Mesendoderm (in vitro differentiated cells): Measurements from ENCODE around the gene CD99.

Experiments
- DNase-seq: peaks from one replicate; pipeline ENCODE4 v3.0.0; 2013
- H2AK5ac ChIP-seq: 2 replicates; pipeline ENCODE4 v1.6.1; 2013; ENCODE audit warnings: low read length, inconsistent platforms
- H2BK120ac ChIP-seq: 2 replicates; pipeline ENCODE4 v1.6.1; 2013; ENCODE audit warnings: low read depth, mild to moderate bottlenecking, low read length, moderate library complexity, mixed read lengths
- H2BK15ac ChIP-seq: replicated peaks from 2 replicates; pipeline ENCODE4 v1.6.1; 2013; ENCODE audit warnings: low read depth, mild to moderate bottlenecking, moderate library complexity
- H2BK5ac ChIP-seq: 2 replicates; pipeline ENCODE4 v1.6.1; 2013; ENCODE audit warnings: low read length, inconsistent platforms
- H3K18ac ChIP-seq: 2 replicates; pipeline ENCODE4 v1.6.1; 2013; ENCODE audit warnings: mild to moderate bottlenecking, low read length, mixed read lengths
- H3K23ac ChIP-seq: one replicate; pipeline ENCODE4 v1.6.1; 2013; ENCODE audit warnings: low read length
- H3K27ac ChIP-seq: 2 replicates; pipeline ENCODE4 v1.5.1; 2013; ENCODE audit warnings: low read depth, mild to moderate bottlenecking, inconsistent platforms, low read length, moderate library complexity
- H3K27me3 ChIP-seq: 2 replicates; pipeline ENCODE4 v1.6.1; 2013; ENCODE audit warnings: low read length, control low read depth, mild to moderate bottlenecking, inconsistent platforms; ENCODE audit not compliant: insufficient read depth, poor library complexity
- H3K36me3 ChIP-seq: 2 replicates; pipeline ENCODE4 v1.6.1; 2013; ENCODE audit warnings: low read length, inconsistent platforms; ENCODE audit not compliant: control insufficient read depth, insufficient read depth
- H3K4ac ChIP-seq: one replicate; pipeline ENCODE4 v1.6.1; 2013; ENCODE audit warnings: low read depth, mild to moderate bottlenecking, low read length, moderate library complexity
- H3K4me1 ChIP-seq: 2 replicates; pipeline ENCODE4 v1.6.1; 2013; ENCODE audit warnings: low read depth, low read length, inconsistent platforms; ENCODE audit not compliant: control insufficient read depth
- H3K4me2 ChIP-seq: 2 replicates; pipeline ENCODE4 v1.6.1; 2013; ENCODE audit warnings: low read length
- H3K4me3 ChIP-seq: 2 replicates; pipeline ENCODE4 v1.5.1; 2013; ENCODE audit warnings: mild to moderate bottlenecking, low read length
- H3K56ac ChIP-seq: one replicate; pipeline ENCODE4 v1.6.1; 2013; ENCODE audit warnings: low read length
- H3K79me1 ChIP-seq: 2 replicates; pipeline ENCODE4 v1.6.1; 2013; ENCODE audit warnings: low read length, inconsistent platforms
- H3K79me2 ChIP-seq: 2 replicates; pipeline ENCODE4 v1.6.1; 2013; ENCODE audit warnings: mild to moderate bottlenecking, low read length; ENCODE audit not compliant: control insufficient read depth, insufficient read depth
- H3K9ac ChIP-seq: 2 replicates; pipeline ENCODE4 v1.6.1; 2013; ENCODE audit warnings: low read length, inconsistent platforms
- H4K5ac ChIP-seq: one replicate; pipeline ENCODE4 v1.6.1; 2013; ENCODE audit warnings: low read length
- H4K8ac ChIP-seq: one replicate; pipeline ENCODE4 v1.6.1; 2013; ENCODE audit warnings: low read depth, mild to moderate bottlenecking, control low read depth, low read length, moderate library complexity
- WGBS: extraction: QIAGEN DNeasy Blood & Tissue Kit; methylation state at CpG from one replicate; pipeline ENCODE4 v1.1.7; 2013; ENCODE audit warnings: low lambda C conversion rate, missing lambda C conversion rate; ENCODE audit not compliant: insufficient coverage; ENCODE audit errors: extremely low coverage; 5-methylcytosine and 5-hydroxymethylcytosine counted together

The CD99 gene

DNA sequence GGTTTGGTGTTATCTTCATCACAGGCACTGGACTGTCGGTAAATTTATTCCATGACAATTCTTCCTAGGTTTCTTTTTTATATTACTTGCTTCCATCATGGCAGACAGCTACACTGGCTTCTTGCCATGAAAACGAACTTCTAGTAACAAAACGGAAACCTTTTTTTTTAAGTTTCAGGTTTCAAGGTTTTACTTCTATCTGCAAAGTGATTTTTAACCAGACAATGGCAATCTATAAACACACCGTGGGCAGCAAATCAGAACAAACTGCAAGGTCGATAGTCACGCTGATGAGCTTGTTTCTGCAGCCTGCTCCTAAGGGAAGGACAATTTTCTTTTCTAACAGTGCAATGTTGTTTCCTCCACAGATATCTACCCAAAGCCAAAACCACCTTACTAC is 90.6 kb downstream of the CD99 start:
- H3K4me3 ChIP-seq = no peak overlapping the region
- no peaks in the 10 kb centered on the region for H3K79me2 ChIP-seq
- peak overlapping the region; percentile 57 for H3K27ac ChIP-seq
- no peak overlapping the region for H3K4me2 ChIP-seq
- H3K9ac ChIP-seq = no peak overlapping the region
- H3K79me1 ChIP-seq = no peaks in the 10 kb centered on the region
- H3K23ac ChIP-seq = no peak overlapping the region
- no peak overlapping the region for H4K8ac ChIP-seq
- H2BK15ac ChIP-seq = no peak overlapping the region
- DNase-seq = no peak
- no peak overlapping the region for H4K5ac ChIP-seq
- H3K36me3 ChIP-seq = no peaks in the 10 kb centered on the region
- WGBS = no CpG with 5 or more reads among the region's 6 CpGs
- peak overlapping the region; percentile 61 for H2BK120ac ChIP-seq
- H3K4ac ChIP-seq = no peak overlapping the region
- no peak overlapping the region for H2AK5ac ChIP-seq
- H3K4me1 ChIP-seq = peaks cover 2% of the 10 kb centered on the region
- H3K27me3 ChIP-seq = no peaks in the 10 kb centered on the region
- H3K56ac ChIP-seq = peak overlapping the region; percentile 76
- peak overlapping the region; percentile 47 for H3K18ac ChIP-seq
- peak overlapping the region; percentile 63 for H2BK5ac ChIP-seq

DNA sequence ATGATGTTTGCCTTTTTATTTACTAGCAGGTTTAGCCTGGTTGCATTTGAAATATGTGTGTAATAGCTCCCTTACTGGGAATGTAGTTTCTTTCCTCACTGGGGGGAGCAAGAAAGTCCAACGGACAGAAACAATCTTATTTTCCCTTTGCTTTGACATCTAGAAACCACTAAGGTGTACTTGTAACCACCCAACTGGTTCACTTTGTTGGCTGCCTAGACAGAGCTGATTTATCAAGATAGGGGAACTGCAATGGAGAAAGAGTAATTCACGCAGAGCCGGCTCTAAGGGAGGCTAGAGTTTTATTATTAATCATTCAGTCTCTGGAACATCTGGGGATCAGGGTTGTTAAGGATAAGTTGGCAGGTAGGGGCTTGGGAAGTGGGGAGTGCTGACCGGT is 91.1 kb downstream of the CD99 start:
- peak overlapping the region; percentile 63 for H2BK5ac ChIP-seq
- H3K4me1 ChIP-seq = peaks cover 2% of the 10 kb centered on the region
- no peaks in the 10 kb centered on the region for H3K36me3 ChIP-seq
- no peak overlapping the region for H3K9ac ChIP-seq
- no peak overlapping the region for H4K8ac ChIP-seq
- peak overlapping the region; percentile 47 for H3K18ac ChIP-seq
- DNase-seq = no peak
- no peaks in the 10 kb centered on the region for H3K79me1 ChIP-seq
- no peak overlapping the region for H2BK15ac ChIP-seq
- H3K56ac ChIP-seq = peak overlapping the region; percentile 76
- H4K5ac ChIP-seq = no peak overlapping the region
- no peak overlapping the region for H3K4ac ChIP-seq
- H2AK5ac ChIP-seq = no peak overlapping the region
- peak overlapping the region; percentile 57 for H3K27ac ChIP-seq
- peak overlapping the region; percentile 61 for H2BK120ac ChIP-seq
- H3K27me3 ChIP-seq = no peaks in the 10 kb centered on the region
- WGBS = no CpG with 5 or more reads among the region's 4 CpGs
- H3K4me2 ChIP-seq = no peak overlapping the region
- H3K23ac ChIP-seq = no peak overlapping the region
- H3K79me2 ChIP-seq = no peaks in the 10 kb centered on the region
- H3K4me3 ChIP-seq = no peak overlapping the region

DNA sequence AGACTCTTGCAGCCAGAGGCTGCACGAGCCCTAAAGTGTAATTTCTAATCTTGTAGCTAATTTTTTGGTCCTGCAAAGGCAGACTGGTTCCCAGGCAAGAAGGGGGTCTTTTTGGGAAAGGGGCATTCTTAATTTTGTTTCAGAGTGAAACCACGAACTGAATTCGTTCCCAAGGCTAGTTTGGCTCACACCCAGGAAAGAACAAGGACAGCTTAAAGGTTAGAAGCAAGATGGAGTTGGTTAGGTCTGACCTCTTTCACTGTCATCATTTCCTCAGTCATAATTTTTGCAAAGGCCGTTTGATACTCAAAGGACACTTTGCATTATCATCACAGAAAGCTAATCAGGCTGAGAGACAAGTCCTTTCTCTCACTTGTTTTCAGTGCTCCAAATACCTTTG is 91.7 kb downstream of the CD99 start:
- H3K4me3 ChIP-seq = no peak overlapping the region
- no peaks in the 10 kb centered on the region for H3K36me3 ChIP-seq
- no peak overlapping the region for H2AK5ac ChIP-seq
- no peak overlapping the region for H3K4me2 ChIP-seq
- no peak overlapping the region for H2BK5ac ChIP-seq
- no peak overlapping the region for H3K27ac ChIP-seq
- peak overlapping the region; percentile 15 for H3K56ac ChIP-seq
- H3K18ac ChIP-seq = no peak overlapping the region
- WGBS = no CpG with 5 or more reads among the region's 4 CpGs
- no peak overlapping the region for H2BK15ac ChIP-seq
- peak overlapping the region; percentile 67 for H2BK120ac ChIP-seq
- H3K9ac ChIP-seq = no peak overlapping the region
- no peak overlapping the region for H4K8ac ChIP-seq
- H3K79me1 ChIP-seq = no peaks in the 10 kb centered on the region
- no peak for DNase-seq
- no peak overlapping the region for H3K23ac ChIP-seq
- no peaks in the 10 kb centered on the region for H3K79me2 ChIP-seq
- H3K27me3 ChIP-seq = no peaks in the 10 kb centered on the region
- H3K4me1 ChIP-seq = peaks cover 2% of the 10 kb centered on the region
- H4K5ac ChIP-seq = no peak overlapping the region
- H3K4ac ChIP-seq = no peak overlapping the region

DNA sequence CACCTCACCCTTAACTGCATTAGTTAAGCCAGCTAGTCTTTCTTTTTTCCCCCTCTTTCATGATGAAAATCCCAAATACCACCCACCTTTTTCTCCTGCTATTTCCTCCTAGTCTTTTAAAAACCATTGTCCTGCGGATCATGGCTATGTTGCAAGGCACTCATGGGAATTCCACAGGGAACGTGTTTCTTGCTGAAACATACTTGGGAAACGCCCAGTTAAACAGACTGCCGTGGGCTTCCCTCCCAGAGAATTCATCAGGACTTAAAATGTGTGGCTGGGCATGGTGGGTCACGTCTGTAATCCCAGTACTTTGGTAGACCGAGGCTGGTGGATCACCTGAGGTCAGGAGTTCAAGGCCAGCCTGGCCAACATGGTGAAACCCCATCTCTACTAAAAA is 92.9 kb downstream of the CD99 start:
- H2BK15ac ChIP-seq = no peak overlapping the region
- no peak overlapping the region for H3K4ac ChIP-seq
- peak overlapping the region; percentile 15 for H3K56ac ChIP-seq
- no peak overlapping the region for H4K8ac ChIP-seq
- no peak overlapping the region for H3K4me2 ChIP-seq
- no peaks in the 10 kb centered on the region for H3K79me2 ChIP-seq
- no CpG with 5 or more reads among the region's 6 CpGs for WGBS
- H2BK5ac ChIP-seq = no peak overlapping the region
- no peak for DNase-seq
- H3K27me3 ChIP-seq = no peaks in the 10 kb centered on the region
- H3K4me3 ChIP-seq = no peak overlapping the region
- no peak overlapping the region for H4K5ac ChIP-seq
- no peak overlapping the region for H3K23ac ChIP-seq
- H2AK5ac ChIP-seq = no peak overlapping the region
- peaks cover 2% of the 10 kb centered on the region for H3K4me1 ChIP-seq
- no peak overlapping the region for H3K9ac ChIP-seq
- H2BK120ac ChIP-seq = peak overlapping the region; percentile 38
- H3K79me1 ChIP-seq = no peaks in the 10 kb centered on the region
- H3K27ac ChIP-seq = no peak overlapping the region
- H3K36me3 ChIP-seq = no peaks in the 10 kb centered on the region
- peak overlapping the region; percentile 13 for H3K18ac ChIP-seq

DNA sequence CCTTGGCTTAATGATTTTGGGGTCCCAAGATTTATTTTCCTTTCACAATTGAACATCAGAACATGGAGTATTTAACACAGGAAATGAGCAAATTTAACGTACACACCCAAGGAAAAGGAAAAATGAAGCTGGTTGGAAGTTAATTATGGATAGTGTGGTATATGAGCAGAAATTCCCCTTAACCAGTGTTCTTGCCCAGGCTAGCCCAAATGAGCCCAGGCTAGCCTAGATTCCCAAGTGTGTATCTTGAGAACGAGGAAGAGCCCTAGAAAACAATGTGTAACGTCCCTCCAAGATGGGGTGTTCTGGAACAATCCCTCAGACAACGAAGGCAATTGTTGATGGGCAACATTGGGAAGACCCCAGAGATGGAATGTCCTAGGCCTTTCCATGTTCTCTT is 94.4 kb downstream of the CD99 start:
- H4K5ac ChIP-seq = no peak overlapping the region
- no peaks in the 10 kb centered on the region for H3K79me1 ChIP-seq
- no peak overlapping the region for H2BK120ac ChIP-seq
- H2BK15ac ChIP-seq = no peak overlapping the region
- WGBS = no CpG with 5 or more reads among the region's 4 CpGs
- H3K4me2 ChIP-seq = no peak overlapping the region
- no peaks in the 10 kb centered on the region for H3K36me3 ChIP-seq
- no peak overlapping the region for H3K4me3 ChIP-seq
- no peak overlapping the region for H3K23ac ChIP-seq
- H3K4ac ChIP-seq = peak overlapping the region; percentile 48
- H3K56ac ChIP-seq = no peak overlapping the region
- no peaks in the 10 kb centered on the region for H3K79me2 ChIP-seq
- H3K9ac ChIP-seq = no peak overlapping the region
- DNase-seq = no peak
- no peak overlapping the region for H2AK5ac ChIP-seq
- no peak overlapping the region for H3K27ac ChIP-seq
- no peak overlapping the region for H3K18ac ChIP-seq
- H3K27me3 ChIP-seq = no peaks in the 10 kb centered on the region
- no peak overlapping the region for H4K8ac ChIP-seq
- peaks cover 2% of the 10 kb centered on the region for H3K4me1 ChIP-seq
- no peak overlapping the region for H2BK5ac ChIP-seq

DNA sequence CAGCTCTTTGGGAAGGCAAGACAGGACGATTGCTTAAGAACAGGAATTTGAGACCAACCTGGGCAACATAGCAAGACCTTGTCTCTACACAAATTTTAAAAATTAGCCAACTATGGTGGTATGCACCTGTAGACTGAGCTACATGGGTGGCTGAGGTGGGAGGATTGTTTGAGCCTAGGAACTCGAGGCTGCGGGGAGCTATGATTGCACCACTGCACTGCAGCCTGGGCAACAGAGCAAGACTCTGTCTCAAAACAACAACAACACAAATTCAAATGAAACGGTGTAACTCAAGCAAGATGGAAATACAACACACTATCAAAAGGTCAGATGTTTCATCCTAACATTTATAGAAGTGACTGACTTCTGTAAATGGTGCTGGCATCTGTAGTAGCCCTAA is 97.9 kb downstream of the CD99 start:
- no peak for DNase-seq
- no peak overlapping the region for H3K56ac ChIP-seq
- H3K18ac ChIP-seq = no peak overlapping the region
- no peaks in the 10 kb centered on the region for H3K27me3 ChIP-seq
- H3K4me3 ChIP-seq = no peak overlapping the region
- H3K4me2 ChIP-seq = no peak overlapping the region
- no peak overlapping the region for H3K9ac ChIP-seq
- no peak overlapping the region for H2BK120ac ChIP-seq
- H3K79me2 ChIP-seq = no peaks in the 10 kb centered on the region
- no peak overlapping the region for H3K23ac ChIP-seq
- H2BK15ac ChIP-seq = no peak overlapping the region
- H3K4ac ChIP-seq = no peak overlapping the region
- no peak overlapping the region for H4K5ac ChIP-seq
- H3K36me3 ChIP-seq = no peaks in the 10 kb centered on the region
- WGBS = no CpG with 5 or more reads among the region's 4 CpGs
- H2AK5ac ChIP-seq = no peak overlapping the region
- H4K8ac ChIP-seq = no peak overlapping the region
- H3K27ac ChIP-seq = no peak overlapping the region
- H2BK5ac ChIP-seq = no peak overlapping the region
- H3K4me1 ChIP-seq = no peaks in the 10 kb centered on the region
- H3K79me1 ChIP-seq = no peaks in the 10 kb centered on the region
